C4-2B (cell line): ENCODE results near the gene AFM.

Source experiments
- H3K27ac ChIP-seq: fragments of 450-650 bp; 2 replicates; pipeline ENCODE4 v1.5.1; 2017
- CTCF ChIP-seq: fragments of 450-650 bp; conservative IDR thresholded peaks from 2 replicates; pipeline ENCODE4 v1.5.1; 2017; ENCODE audit warnings: mild to moderate bottlenecking
- ZFX ChIP-seq: fragments of 450-650 bp; IDR thresholded peaks from 2 replicates; pipeline ENCODE4 v1.6.1; 2017

Gene AFM

GRCh38 chr4:73443224-73443623 lies 38.3 kb upstream of the AFM start:
- H3K27ac ChIP-seq, result no peak overlapping the region
- TF ChIP-seq CTCF (no peak), ZFX (no peak)

- TF ChIP-seq ZFX (no peak), CTCF (no peak)
- no peak overlapping the region for H3K27ac ChIP-seq
Observed at GRCh38 chr4:73445383-73446335, 35.9 kb upstream of the AFM start.

- no peak overlapping the region for H3K27ac ChIP-seq
- TF ChIP-seq ZFX, result no peak
- TF ChIP-seq CTCF, result peak; percentile 91
Observed at GRCh38 chr4:73446336-73446938, 35.1 kb upstream of the AFM start.

GRCh38 chr4:73447671-73448070 lies 33.9 kb upstream of the AFM start:
- no peak for TF ChIP-seq ZFX
- no peak for TF ChIP-seq CTCF
- H3K27ac ChIP-seq, result no peak overlapping the region

- TF ChIP-seq ZFX (no peak), CTCF (no peak)
- H3K27ac ChIP-seq, result no peak overlapping the region
Observed at GRCh38 chr4:73448448-73449203, 32.9 kb upstream of the AFM start.

GRCh38 chr4:73450398-73451004 lies 31.0 kb upstream of the AFM start:
- TF ChIP-seq ZFX, result no peak
- no peak for TF ChIP-seq CTCF
- no peak overlapping the region for H3K27ac ChIP-seq
